Colonic mucosa (tissue), 4 donors: ENCODE results near the gene PRC1. TPM values are rescaled to one million over a fixed set of nuclear protein-coding genes. Genes with fewer than 3 reads are reported as not detected.
A peak's percentile ranks its signal among the peaks of the same experiment; 100 is the strongest.

ENCODE experiments used
- DNase-seq: peaks from one replicate; pipeline ENCODE4 v3.0.0-alpha.2; 2020
- H3K27ac ChIP-seq: fragments of 200-600 bp; one replicate; pipeline ENCODE4 v1.8.0; 2021
- H3K27me3 ChIP-seq: fragments of 200-600 bp; one replicate; pipeline ENCODE4 v1.8.0; 2021
- H3K36me3 ChIP-seq: fragments of 200-600 bp; one replicate; pipeline ENCODE4 v1.8.0; 2021
- H3K4me1 ChIP-seq: fragments of 200-600 bp; one replicate; pipeline ENCODE4 v1.8.0; 2021; ENCODE audit warnings: mild to moderate bottlenecking
- H3K4me3 ChIP-seq: fragments of 200-600 bp; one replicate; pipeline ENCODE4 v1.8.0; 2021
- H3K9ac ChIP-seq, 2 donors: one replicate each; pipeline ENCODE4 v1.7.0; 2013; ENCODE audit warnings: control low read depth in 2 of 2, low read depth in 2 of 2, low read length in 2 of 2
- H3K9me3 ChIP-seq: fragments of 200-600 bp; one replicate; pipeline ENCODE4 v1.8.0; 2021
- intact Hi-C: fragments of 100-400 bp; cut with DNase I; formaldehyde crosslinking; loops from one replicate; pipeline ENCODE4 v1.14.1; 2022
- total RNA-seq, 2 donors: library from RNA; stranded (reverse); fragmentation: NEBNext Ultra II Directional in 1 of 2; extraction: Animal tissue kit (Norgen Biotek cat#: 25700) in 1 of 2; gene quantifications; one replicate each; pipeline ENCODE4 v1.2.1, GENCODE V29; 2021
- TF ChIP-seq, protein P1 (sequence below): fragments of 200-600 bp; IDR thresholded peaks from one replicate; pipeline ENCODE4 v1.8.0; 2022; ENCODE audit warnings: antibody characterized with exemption, mild to moderate bottlenecking
- donor health status: healthy.
- donor health status: DM: no; HTN: no; CAD: no.
- donor health status: DM: no; HTN: no; CAD: no.

The PRC1 gene
- total RNA-seq, 2 donors from 2014 or later = 44.3 to 114 TPM

- peaks cover 5% of the 10 kb centered on the region for H3K36me3 ChIP-seq
- H3K4me3 ChIP-seq = peak within 1 kb of the TSS; percentile 85
- peak within 1 kb of the TSS; percentile 85 to 88 for H3K9ac ChIP-seq
- TF ChIP-seq, protein P1, sequence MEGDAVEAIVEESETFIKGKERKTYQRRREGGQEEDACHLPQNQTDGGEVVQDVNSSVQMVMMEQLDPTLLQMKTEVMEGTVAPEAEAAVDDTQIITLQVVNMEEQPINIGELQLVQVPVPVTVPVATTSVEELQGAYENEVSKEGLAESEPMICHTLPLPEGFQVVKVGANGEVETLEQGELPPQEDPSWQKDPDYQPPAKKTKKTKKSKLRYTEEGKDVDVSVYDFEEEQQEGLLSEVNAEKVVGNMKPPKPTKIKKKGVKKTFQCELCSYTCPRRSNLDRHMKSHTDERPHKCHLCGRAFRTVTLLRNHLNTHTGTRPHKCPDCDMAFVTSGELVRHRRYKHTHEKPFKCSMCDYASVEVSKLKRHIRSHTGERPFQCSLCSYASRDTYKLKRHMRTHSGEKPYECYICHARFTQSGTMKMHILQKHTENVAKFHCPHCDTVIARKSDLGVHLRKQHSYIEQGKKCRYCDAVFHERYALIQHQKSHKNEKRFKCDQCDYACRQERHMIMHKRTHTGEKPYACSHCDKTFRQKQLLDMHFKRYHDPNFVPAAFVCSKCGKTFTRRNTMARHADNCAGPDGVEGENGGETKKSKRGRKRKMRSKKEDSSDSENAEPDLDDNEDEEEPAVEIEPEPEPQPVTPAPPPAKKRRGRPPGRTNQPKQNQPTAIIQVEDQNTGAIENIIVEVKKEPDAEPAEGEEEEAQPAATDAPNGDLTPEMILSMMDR = no peak
- peak; percentile 97 for DNase-seq
- H3K9me3 ChIP-seq = no peaks in the 10 kb centered on the region
- intact Hi-C loops = loop anchor here (5.0 to 10.0 kb wide), 2 partner anchors 77 to 320 kb away; no protein-coding TSS in a partner anchor
- peaks cover 21% of the 10 kb centered on the region for H3K4me1 ChIP-seq
- H3K27ac ChIP-seq = peak within 1 kb of the TSS; percentile 96
- no peaks in the 10 kb centered on the region for H3K27me3 ChIP-seq
These were observed 39.4 kb downstream of the PRC1 start, which contains the start of gene RCCD1 for GRCh38 chr15:90954712-90955623. TSS of gene RCCD1 (plus strand) at chr15:90954884. CDS start at chr15:90956735, 1,851 bp downstream.

- H3K36me3 ChIP-seq = peaks cover 5% of the 10 kb centered on the region
- H3K27ac ChIP-seq = peak overlapping the region; percentile 96
- peak overlapping the region; percentile 85 for H3K4me3 ChIP-seq
- no peak for DNase-seq
- no peaks in the 10 kb centered on the region for H3K9me3 ChIP-seq
- H3K27me3 ChIP-seq = no peaks in the 10 kb centered on the region
- TF ChIP-seq, protein P1 = no peak
- peaks cover 26% of the 10 kb centered on the region for H3K4me1 ChIP-seq
- H3K9ac ChIP-seq = no peak overlapping the region
- intact Hi-C loops = loop anchor here (10.0 kb wide), 1 partner anchor 321 kb away; no protein-coding TSS in a partner anchor
These were observed 40.2 kb downstream of the PRC1 start for GRCh38 chr15:90953947-90954711.

GRCh38 chr15:90952901-90953677 is 41.2 kb downstream of the PRC1 start:
- H3K27me3 ChIP-seq = no peaks in the 10 kb centered on the region
- H3K9me3 ChIP-seq = no peaks in the 10 kb centered on the region
- H3K4me1 ChIP-seq = peaks cover 26% of the 10 kb centered on the region
- no peak overlapping the region for H3K27ac ChIP-seq
- DNase-seq = no peak
- H3K36me3 ChIP-seq = peaks cover 5% of the 10 kb centered on the region
- intact Hi-C loops = loop anchor here (10.0 kb wide), 1 partner anchor 322 kb away; no protein-coding TSS in a partner anchor
- no peak overlapping the region for H3K4me3 ChIP-seq
- TF ChIP-seq, protein P1 = no peak
- H3K9ac ChIP-seq = no peak overlapping the region

GRCh38 chr15:90950676-90951075 is 43.7 kb downstream of the PRC1 start:
- Histone ChIP-seq H3K36me3 (peaks cover 12% of the 10 kb centered on the region), H3K27ac (no peak overlapping the region), H3K9ac (no peak overlapping the region), H3K9me3 (no peaks in the 10 kb centered on the region), H3K4me3 (no peak overlapping the region), H3K4me1 (peaks cover 12% of the 10 kb centered on the region), H3K27me3 (no peaks in the 10 kb centered on the region)
- TF ChIP-seq, protein P1 = no peak
- DNase-seq = no peak
- intact Hi-C loops = loop anchor here (10.0 kb wide), 1 partner anchor 324 kb away; no protein-coding TSS in a partner anchor
